GM19043 (cell line): ENCODE results near the gene SCGB1A1.
"Not testable (repeated sequence)": the region's sequence is repeated elsewhere in the genome, so short reads cannot be mapped to it uniquely, and the experiment has no call there.

Source experiments
- ATAC-seq: cut with Tn5 transposase; IDR thresholded peaks from one replicate; pipeline ENCODE4 v1.9.1; 2021; ENCODE audit warnings: low read depth; ENCODE audit not compliant: unreplicated experiment

SCGB1A1 gene

DNA sequence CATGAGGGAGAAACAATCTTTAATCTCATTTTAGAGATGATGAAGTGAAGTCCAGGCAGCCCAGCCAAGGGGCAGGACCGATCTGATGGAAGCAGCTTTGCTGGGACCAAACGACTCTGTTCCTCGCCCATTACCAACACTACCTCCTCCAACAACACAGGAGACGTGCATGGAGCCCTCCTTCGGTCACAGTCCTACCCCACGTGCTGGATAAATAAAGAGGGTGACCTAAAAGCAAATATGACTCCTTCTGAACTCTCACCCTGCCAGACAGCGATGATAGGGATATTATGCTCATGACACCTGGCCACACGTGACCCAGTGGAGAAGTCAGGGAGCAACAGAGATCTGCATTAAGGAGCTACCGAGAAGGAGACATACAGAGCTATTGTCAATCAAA lies 26.0 kb downstream of the SCGB1A1 start:
- no peak for ATAC-seq

DNA sequence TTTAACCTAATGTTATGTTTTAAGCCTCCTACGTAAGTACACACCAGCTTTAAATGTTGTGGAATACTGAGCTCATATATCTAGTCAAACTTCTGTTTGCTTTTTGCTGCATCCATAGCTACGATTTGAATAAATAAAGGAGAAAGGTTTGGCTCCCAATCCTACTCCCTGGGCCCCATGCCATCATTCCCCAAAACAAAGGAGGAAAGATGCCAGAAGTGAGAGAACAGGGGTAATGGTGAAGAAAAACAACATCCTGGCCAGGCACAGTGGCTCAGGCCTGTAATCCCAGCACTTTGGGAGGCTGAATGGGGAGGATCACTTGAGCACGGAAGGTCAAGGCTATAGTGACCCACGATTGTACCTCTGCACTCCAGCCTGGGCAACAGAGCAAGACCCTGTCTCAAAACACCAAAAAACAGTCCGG lies 26.5 kb downstream of the SCGB1A1 start:
- ATAC-seq = no peak

DNA sequence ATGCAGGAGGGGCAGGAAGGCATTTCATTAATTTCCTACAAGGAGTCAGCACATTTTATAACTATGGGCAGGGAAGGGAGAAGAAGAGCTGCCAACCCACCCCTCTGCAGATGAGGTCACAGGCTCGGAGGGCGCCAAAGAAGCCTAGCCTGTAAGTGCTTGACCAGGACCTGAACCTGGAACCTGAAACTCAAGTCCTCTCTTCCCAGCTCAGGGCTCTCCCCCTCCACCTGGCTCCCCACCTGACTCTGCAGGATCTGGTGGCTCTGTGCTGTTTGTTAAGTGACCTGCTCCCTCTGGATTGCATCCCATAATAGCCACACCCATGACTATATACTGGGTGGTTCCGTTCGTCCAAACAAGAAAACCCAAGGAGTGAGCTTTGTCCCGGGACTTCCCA lies 27.3 kb downstream of the SCGB1A1 start:
- ATAC-seq = no peak

DNA sequence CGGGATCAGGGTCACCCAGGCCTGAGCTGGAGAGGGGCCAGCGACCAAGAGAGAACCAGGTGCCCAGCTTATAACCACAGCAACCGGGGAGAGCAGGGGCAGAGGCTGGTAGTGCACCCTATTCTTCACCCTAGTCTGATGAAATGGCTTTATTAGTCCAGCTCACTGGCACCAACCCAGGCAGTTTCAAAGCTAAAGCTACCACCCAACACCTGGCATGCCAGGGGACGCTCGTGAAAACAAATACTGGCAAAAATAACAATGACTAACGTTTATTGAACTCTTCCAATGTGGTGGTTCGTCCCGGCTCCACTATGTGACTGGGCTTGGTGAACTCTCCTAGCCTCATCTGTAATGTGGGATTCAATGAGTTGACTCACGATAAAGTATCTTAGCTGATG lies 30.6 kb downstream of the SCGB1A1 start:
- ATAC-seq = no peak

GRCh38 chr11:62449912-62450311 lies 31.1 kb downstream of the SCGB1A1 start:
- not testable (repeated sequence) for ATAC-seq

GRCh38 chr11:62450543-62451240 lies 31.9 kb downstream of the SCGB1A1 start:
- ATAC-seq = no peak

GRCh38 chr11:62451241-62451621 lies 32.4 kb downstream of the SCGB1A1 start:
- no peak for ATAC-seq

- ATAC-seq = no peak
Measured at GRCh38 chr11:62452261-62452660, 33.4 kb downstream of the SCGB1A1 start.

GRCh38 chr11:62452839-62453468 lies 34.1 kb downstream of the SCGB1A1 start:
- no peak for ATAC-seq

DNA sequence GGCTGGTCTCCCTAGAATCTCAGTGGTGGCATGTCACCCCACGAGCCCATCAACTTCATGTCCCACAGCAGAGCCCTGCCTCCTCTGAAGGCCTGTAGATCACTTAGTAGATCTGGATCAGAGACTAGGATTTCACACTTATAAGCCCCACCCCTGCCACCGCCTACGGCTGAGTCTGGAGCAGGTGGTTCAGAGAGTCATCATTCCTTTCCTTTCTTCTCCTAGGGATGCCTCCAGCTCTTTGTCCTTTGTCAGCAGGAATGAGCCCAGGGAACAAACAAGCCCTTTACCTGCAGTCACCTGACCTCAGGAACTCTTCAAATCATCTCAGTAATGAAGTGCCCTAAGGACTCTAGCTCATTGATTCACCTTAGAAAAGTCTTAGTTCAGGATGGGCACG lies 37.8 kb downstream of the SCGB1A1 start:
- ATAC-seq = no peak

GRCh38 chr11:62457478-62457877 lies 38.6 kb downstream of the SCGB1A1 start:
- no peak for ATAC-seq

- ATAC-seq = no peak
Measured at GRCh38 chr11:62458212-62459002, 39.6 kb downstream of the SCGB1A1 start.

- no peak for ATAC-seq
Measured at GRCh38 chr11:62459080-62459479, 40.2 kb downstream of the SCGB1A1 start.

DNA sequence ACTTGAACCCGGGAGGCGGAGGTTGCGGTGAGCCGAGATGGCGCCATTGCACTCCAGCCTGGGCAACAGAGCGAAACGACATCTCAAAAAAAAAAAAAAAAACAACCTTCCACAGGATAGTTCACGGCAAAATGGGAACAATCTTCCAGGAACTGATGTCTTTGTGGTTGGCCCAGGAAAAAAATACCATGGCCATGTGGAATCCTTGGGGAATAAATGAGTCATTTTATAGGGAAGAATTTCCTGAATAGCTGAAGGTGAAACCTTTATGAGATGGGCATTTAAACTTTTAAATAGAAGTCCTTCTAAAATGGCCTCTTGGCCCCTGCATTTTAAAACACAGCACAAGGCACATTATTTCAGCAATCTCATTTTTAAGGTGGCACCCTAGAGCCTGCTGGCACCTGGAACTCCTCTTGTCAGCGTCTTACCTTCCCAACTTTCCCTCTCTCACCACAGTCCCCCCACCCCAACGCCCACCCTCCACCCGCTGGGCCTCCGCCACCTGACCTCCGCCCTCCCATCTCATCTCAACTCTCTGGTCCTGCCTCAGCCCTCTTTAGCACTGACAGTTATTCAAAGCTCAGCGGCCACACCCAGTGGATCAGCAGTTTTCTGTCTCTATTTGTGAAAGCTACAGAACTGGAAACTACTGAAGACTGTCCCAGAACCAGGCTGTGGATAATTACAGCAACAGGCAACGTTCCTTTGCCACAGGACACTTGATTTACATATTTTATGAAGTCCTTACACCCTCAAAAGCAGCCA lies 43.1 kb downstream of the SCGB1A1 start:
- no peak for ATAC-seq

DNA sequence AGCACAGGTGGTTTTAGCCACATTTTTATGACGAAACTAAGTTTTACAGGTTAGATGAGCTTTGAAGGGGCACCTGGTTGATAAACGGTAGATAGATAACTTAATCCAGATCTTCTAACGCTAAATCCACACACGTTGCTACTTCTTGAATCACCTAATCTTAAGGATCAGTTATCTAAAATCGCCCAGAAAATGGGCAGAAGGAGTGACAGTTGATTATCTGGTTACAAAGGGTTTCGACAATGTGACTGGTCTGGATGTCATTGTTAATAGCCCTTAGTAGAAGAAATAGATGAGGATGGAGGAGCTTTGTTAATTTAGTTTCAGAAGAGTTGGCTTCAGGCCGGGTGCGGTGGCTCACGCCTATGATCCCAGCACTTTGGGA lies 43.7 kb downstream of the SCGB1A1 start:
- no peak for ATAC-seq

GRCh38 chr11:62463121-62463542 lies 44.3 kb downstream of the SCGB1A1 start:
- ATAC-seq = no peak

DNA sequence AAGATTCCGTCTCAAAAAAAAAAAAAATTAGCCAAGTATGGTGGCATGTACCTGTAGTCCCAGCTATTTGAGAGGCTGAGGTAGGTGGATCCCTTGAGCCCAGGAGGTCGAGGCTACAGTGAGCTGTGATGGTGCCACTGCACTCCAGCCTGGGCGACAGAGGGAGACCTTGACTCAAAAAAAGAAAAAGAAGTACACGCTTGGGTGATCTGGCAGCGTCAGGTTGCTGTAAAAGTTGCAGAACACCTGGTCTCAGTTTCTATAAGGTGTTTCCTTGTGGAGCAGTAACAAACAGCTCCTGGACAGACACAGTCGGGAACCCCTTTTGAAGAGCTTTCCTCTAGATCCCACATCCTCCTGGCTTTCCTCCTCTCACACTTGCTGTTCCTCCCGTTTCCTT lies 45.8 kb downstream of the SCGB1A1 start:
- ATAC-seq = no peak

GRCh38 chr11:62466444-62466843 lies 47.6 kb downstream of the SCGB1A1 start:
- no peak for ATAC-seq

DNA sequence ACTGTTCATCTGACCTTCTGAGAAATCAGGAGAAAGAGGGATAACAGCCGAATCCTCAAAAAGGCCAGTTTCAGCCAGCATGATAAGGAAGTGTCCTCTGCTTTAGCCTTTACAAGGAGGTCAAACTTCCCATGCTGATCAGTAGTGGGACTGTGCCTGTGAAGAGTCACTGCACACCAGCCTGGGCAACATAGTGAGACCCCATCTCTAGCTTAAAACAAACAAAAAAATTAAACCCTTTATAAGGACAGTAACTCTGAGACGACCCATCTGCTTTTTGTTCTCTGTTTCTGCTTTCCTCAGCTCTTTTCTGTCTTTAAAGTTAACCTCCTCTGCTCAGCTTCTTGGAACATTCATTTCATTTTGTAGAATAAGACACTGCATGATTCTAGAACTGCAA lies 49.7 kb downstream of the SCGB1A1 start:
- no peak for ATAC-seq

DNA sequence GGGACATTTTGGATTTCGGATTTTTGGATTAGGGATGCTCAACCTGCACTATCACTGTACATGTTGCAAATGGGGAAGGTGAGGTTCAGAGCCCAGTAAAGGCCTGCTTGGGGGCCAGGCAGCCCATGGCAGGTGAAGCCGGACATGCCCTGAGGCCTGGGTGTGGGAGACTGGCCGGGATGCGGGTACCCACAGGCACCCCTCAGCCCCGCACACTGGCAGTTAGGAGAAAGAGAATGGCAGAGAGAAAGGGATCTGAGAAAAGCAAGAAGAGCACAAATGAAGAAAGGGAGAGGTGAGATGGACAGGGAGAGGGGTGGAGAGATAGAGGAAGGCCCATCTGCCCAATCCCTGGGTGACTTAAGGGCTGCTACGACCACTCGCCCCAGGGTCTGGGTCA lies 52.8 kb downstream of the SCGB1A1 start:
- ATAC-seq = no peak
